GM12878 (cell line): ENCODE results near the gene PARP6. TPM values are rescaled to one million over a fixed set of nuclear protein-coding genes. Genes with fewer than 3 reads are reported as not detected.

Source experiments
- ATAC-seq: fragments of 200-7000 bp; cut with Tn5 transposase; 3 replicates; pipeline ENCODE4 v1.9.1; 2020; ENCODE audit warnings: mild to moderate bottlenecking, moderate library complexity
- BruUV-seq: library from RNA; stranded (reverse); fragments of 400-500 nt; replicated peaks from 2 replicates; lab custom pipeline; 2021; lab: Mats Ljungman, UMichigan
- CTCF ChIA-PET: fragments of 300-600 bp; sonication (Branson Sonifier 250); formaldehyde crosslinking; extraction: SDS; loops from one replicate; lab custom pipeline; 2021; ENCODE audit warnings: inconsistent platforms; lab: Yijun Ruan, JAX
- POLR2A ChIA-PET: fragments of 350-600 bp; formaldehyde crosslinking; extraction: SDS; loops from one replicate; lab custom pipeline; 2021; ENCODE audit warnings: inconsistent platforms; lab: Charles Lee
- RAD21 ChIA-PET: fragments of 300-600 bp; sonication (Branson Sonifier 250); formaldehyde crosslinking; loops from one replicate; lab custom pipeline; 2023; ENCODE audit warnings: antibody characterized with exemption; ENCODE audit not compliant: unreplicated experiment; lab: Charles Lee
- SMC1A ChIA-PET: fragments of 300-600 bp; sonication (Branson Sonifier 250); formaldehyde crosslinking; loops from one replicate; lab custom pipeline; 2023; ENCODE audit not compliant: unreplicated experiment, uncharacterized antibody; lab: Charles Lee
- DNase-seq: peaks from one replicate; pipeline ENCODE4 v3.0.0-alpha.2; 2011; ENCODE audit warnings: low read depth, low spot score
- FAIRE-seq: peaks from 3 replicates; lab custom pipeline; 2011; peaks lifted over from hg19 to GRCh38; lab: Jason Lieb, UNC
- H2AFZ ChIP-seq: 2 replicates; pipeline ENCODE4 v1.6.0; 2011; ENCODE audit warnings: low read depth, low read length, control low read depth; ENCODE audit not compliant: control insufficient read depth
- H3K27ac ChIP-seq: 2 replicates; pipeline ENCODE4 v1.5.1; 2011; ENCODE audit warnings: control low read depth; ENCODE audit not compliant: control insufficient read depth, insufficient read depth
- H3K27me3 ChIP-seq, 2 experiments: replicated peaks in 1 of 2; 2 replicates each; pipeline versions ENCODE4 v1.6.0 to v1.6.1; 2011; ENCODE audit warnings: low read length in 1 of 2; ENCODE audit not compliant: control insufficient read depth in 2 of 2, insufficient read depth in 2 of 2
- H3K36me3 ChIP-seq, 2 experiments: 2 replicates each; pipeline ENCODE4 v1.5.1; 2011; ENCODE audit warnings: low read length in 1 of 2; ENCODE audit not compliant: control insufficient read depth in 2 of 2, insufficient read depth in 2 of 2
- H3K4me1 ChIP-seq: 2 replicates; pipeline ENCODE4 v1.6.1; 2011; ENCODE audit warnings: mild to moderate bottlenecking, low read length, moderate library complexity, mixed read lengths; ENCODE audit not compliant: control insufficient read depth, insufficient read depth
- H3K4me2 ChIP-seq: 2 replicates; pipeline ENCODE4 v1.6.0; 2011; ENCODE audit warnings: control low read depth; ENCODE audit not compliant: control insufficient read depth, insufficient read depth
- H3K4me3 ChIP-seq: fragments of 200-600 bp; sonication (generic); 2 replicates; pipeline ENCODE4 v1.5.1; 2016
- H3K79me2 ChIP-seq: 2 replicates; pipeline ENCODE4 v1.6.0; 2011; ENCODE audit warnings: low read length; ENCODE audit not compliant: control insufficient read depth, insufficient read depth
- H3K9ac ChIP-seq: 2 replicates; pipeline ENCODE4 v1.8.0; 2011; ENCODE audit warnings: low read length, control low read depth, mixed read lengths; ENCODE audit not compliant: control insufficient read depth, insufficient read depth
- H3K9me3 ChIP-seq: replicated peaks from 3 replicates; pipeline ENCODE4 v1.5.1; 2011; ENCODE audit warnings: mild to moderate bottlenecking, low read length; ENCODE audit not compliant: control insufficient read depth, insufficient read depth
- H4K20me1 ChIP-seq: 2 replicates; pipeline ENCODE4 v1.6.0; 2011; ENCODE audit not compliant: control insufficient read depth, insufficient read depth
- BHLHE40 ChIP-seq, 2 experiments: fragments of 450-650 bp in 1 of 2; IDR thresholded peaks; 2 replicates each; pipeline ENCODE4 v1.6.1; 2011 to 2017; ENCODE audit warnings: low read depth in 2 of 2, borderline replicate concordance in 1 of 2, improper control_type of control experiment in 1 of 2, low read length in 1 of 2, mild to moderate bottlenecking in 1 of 2
- CHD4 ChIP-seq: fragments of 200-600 bp; sonication (generic); IDR thresholded peaks from 2 replicates; pipeline ENCODE4 v1.6.1; 2016; ENCODE audit warnings: mild to moderate bottlenecking
- MEF2B ChIP-seq: fragments of 450-650 bp; IDR thresholded peaks from 2 replicates; pipeline ENCODE4 v1.6.1; 2018; ENCODE audit warnings: mild to moderate bottlenecking, moderate library complexity; ENCODE audit not compliant: partially characterized antibody, poor library complexity, severe bottlenecking
- MLLT1 ChIP-seq: fragments of 450-650 bp; IDR thresholded peaks from 2 replicates; pipeline ENCODE4 v1.6.1; 2016; ENCODE audit warnings: mild to moderate bottlenecking
- MXI1 ChIP-seq: fragments of 150-350 bp; IDR thresholded peaks from 2 replicates; pipeline ENCODE4 v1.6.1; 2011; ENCODE audit warnings: low read depth, mild to moderate bottlenecking, inconsistent platforms, low read length, improper control_type of control experiment
- RFX5 ChIP-seq: IDR thresholded peaks from 2 replicates; pipeline ENCODE4 v1.6.1; 2011; ENCODE audit warnings: low read depth, low read length, improper control_type of control experiment
- SIX5 ChIP-seq: IDR thresholded peaks from 2 replicates; pipeline ENCODE4 v1.6.1; 2011; ENCODE audit warnings: mild to moderate bottlenecking, low read depth, low read length, moderate library complexity; ENCODE audit not compliant: severe bottlenecking
- YBX1 ChIP-seq: fragments of 450-650 bp; IDR thresholded peaks from 2 replicates; pipeline ENCODE4 v1.6.1; 2016; ENCODE audit warnings: antibody characterized with exemption
- ZNF592 ChIP-seq: fragments of 450-650 bp; IDR thresholded peaks from 2 replicates; pipeline ENCODE4 v1.6.1; 2017; ENCODE audit warnings: mild to moderate bottlenecking, moderate library complexity
- WGBS: methylation state at CpG from one replicate; pipeline ENCODE4 v1.1.6; 2016; ENCODE audit warnings: low lambda C conversion rate; ENCODE audit not compliant: insufficient replicate concordance, insufficient coverage; ENCODE audit errors: missing lambda C conversion rate; 5-methylcytosine and 5-hydroxymethylcytosine counted together
- in situ Hi-C: fragments of 300-500 bp; cut with MboI; formaldehyde crosslinking; loops from 9 replicates; pipeline ENCODE4 v1.14.3; 2018; ENCODE audit warnings: mixed read lengths
- intact Hi-C: fragments of 100-400 bp; cut with micrococcal nuclease; formaldehyde crosslinking; loops from one replicate; pipeline ENCODE4 v1.14.2; 2022; ENCODE audit not compliant: unreplicated experiment
- polyA plus RNA-seq, 11 experiments: library from polyadenylated mRNA; depleted of rRNA in 4 of 11; unstranded in 6 of 11; stranded (reverse) in 5 of 11; fragments of >200 nt; fragmentation: Nextera tagmentation in 4 of 11; fragmentation: Illumina TruSeq in 1 of 11; extraction: Ambion mirVana in 4 of 11; extraction: Trizol in 1 of 11; gene quantifications; 1 replicate in 1 of 11; 2 replicates in 10 of 11; pipeline versions ENCODE4 v1.2.1 to v1.2.3, GENCODE V29; 2011 to 2016; ENCODE audit warnings: inconsistent platforms in 2 of 11, missing spikeins in 2 of 11, low read depth in 1 of 11
- total RNA-seq, 4 experiments: library from RNA; depleted of rRNA in 3 of 4; stranded (reverse); fragments of >200 nt in 3 of 4; fragmentation: Illumina TruSeq in 1 of 4; extraction: Trizol in 1 of 4; gene quantifications; 2 replicates each; pipeline versions ENCODE4 v1.2.1 to v1.2.3, GENCODE V29; 2013 to 2021
- TF ChIP-seq, protein P1 (sequence below): fragments of 450-650 bp; IDR thresholded peaks from 2 replicates; pipeline ENCODE4 v1.6.1; 2016; ENCODE audit warnings: mild to moderate bottlenecking, moderate library complexity, borderline replicate concordance

The PARP6 gene
- total and polyA plus RNA-seq, 10 of the 15 experiments (the other 5 are each of a cell fraction or from before 2014, with no cell fraction given): 14.3 to 73.5 (median 26.9) TPM

DNA sequence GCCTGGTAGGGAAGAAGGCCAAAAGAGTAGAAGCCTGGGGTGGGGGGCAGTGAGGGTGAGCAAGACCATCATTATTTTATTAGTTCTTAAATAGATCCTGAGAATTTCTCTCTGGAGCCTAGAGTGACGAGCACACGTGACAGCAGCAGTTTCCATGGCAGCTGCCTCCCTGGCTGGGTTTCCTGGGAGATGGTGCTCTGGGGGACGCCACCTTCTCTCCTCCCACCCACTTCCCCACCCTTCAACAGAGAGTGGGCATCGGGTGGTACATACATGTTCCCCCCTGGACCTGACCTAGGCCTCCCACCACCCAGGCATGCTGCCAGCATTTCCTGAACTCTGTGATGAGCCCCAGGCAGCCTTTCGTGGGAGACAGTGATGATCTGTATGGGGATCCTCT lies 34.7 kb upstream of the PARP6 start (continued):
- TF ChIP-seq ZNF592: no peak
- TF ChIP-seq, all 136 proteins: peak for 0

DNA sequence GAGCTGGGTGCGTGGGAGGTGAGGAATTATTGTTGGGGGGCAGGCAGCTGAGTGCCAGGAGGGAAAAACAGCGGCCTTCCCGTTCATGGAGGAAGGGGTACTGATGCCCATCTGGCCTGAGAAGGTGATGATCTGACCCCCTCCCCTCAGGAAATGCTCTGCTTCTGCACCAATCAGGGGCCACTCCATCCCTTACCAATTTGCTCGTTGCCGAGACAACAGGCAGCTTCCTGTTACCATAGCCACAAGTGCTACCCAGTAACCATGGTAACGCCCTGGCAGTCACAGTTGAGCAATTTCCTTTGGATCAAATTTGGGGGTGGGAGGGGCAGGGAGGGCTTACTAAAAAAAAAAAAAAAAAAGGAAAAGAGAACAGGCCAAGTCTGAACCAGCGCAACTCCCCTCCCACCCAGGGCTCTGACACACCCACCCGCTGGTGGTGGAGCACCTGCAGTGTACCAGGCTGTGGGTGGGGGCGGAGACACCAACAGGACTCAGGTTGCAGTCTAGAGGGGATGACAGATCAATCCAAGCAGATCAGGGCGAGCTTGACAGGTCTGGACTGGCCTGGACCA lies 33.9 kb upstream of the PARP6 start:
- WGBS: 30% methylated on average over 10 of the region's 10 CpGs
- in situ Hi-C loops: no loop called here
- TF ChIP-seq MLLT1 (no peak), MXI1 (peak; percentile 58; the same call in 1 of the 2 replicates), CHD4 (no peak), YBX1 (no peak), SIX5 (no peak), RFX5 (no peak), BHLHE40 (IDR thresholded peaks at IDR 0.05; ENCODE audit: borderline replicate concordance in 1 of 2, low read depth in 2 of 2, low read length in 1 of 2) (no peak), MEF2B (no peak)
- TF ChIP-seq, protein P1, sequence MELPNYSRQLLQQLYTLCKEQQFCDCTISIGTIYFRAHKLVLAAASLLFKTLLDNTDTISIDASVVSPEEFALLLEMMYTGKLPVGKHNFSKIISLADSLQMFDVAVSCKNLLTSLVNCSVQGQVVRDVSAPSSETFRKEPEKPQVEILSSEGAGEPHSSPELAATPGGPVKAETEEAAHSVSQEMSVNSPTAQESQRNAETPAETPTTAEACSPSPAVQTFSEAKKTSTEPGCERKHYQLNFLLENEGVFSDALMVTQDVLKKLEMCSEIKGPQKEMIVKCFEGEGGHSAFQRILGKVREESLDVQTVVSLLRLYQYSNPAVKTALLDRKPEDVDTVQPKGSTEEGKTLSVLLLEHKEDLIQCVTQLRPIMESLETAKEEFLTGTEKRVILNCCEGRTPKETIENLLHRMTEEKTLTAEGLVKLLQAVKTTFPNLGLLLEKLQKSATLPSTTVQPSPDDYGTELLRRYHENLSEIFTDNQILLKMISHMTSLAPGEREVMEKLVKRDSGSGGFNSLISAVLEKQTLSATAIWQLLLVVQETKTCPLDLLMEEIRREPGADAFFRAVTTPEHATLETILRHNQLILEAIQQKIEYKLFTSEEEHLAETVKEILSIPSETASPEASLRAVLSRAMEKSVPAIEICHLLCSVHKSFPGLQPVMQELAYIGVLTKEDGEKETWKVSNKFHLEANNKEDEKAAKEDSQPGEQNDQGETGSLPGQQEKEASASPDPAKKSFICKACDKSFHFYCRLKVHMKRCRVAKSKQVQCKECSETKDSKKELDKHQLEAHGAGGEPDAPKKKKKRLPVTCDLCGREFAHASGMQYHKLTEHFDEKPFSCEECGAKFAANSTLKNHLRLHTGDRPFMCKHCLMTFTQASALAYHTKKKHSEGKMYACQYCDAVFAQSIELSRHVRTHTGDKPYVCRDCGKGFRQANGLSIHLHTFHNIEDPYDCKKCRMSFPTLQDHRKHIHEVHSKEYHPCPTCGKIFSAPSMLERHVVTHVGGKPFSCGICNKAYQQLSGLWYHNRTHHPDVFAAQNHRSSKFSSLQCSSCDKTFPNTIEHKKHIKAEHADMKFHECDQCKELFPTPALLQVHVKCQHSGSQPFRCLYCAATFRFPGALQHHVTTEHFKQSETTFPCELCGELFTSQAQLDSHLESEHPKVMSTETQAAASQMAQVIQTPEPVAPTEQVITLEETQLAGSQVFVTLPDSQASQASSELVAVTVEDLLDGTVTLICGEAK: 0 out of 2 replicates have a peak, but pooled peaks have one; percentile 27

More for the DNA sequence above, 33.9 kb upstream of the PARP6 start:
- Histone ChIP-seq H3K27ac (no peak overlapping the region), H2AFZ (no peak overlapping the region), H3K4me2 (no peak overlapping the region), H4K20me1 (no peaks in the 10 kb centered on the region), H3K27me3 (no peaks in the 10 kb centered on the region), H3K4me1 (no peaks in the 10 kb centered on the region), H3K36me3 (no peaks in the 10 kb centered on the region), H3K9me3 (no peaks in the 10 kb centered on the region), H3K9ac (no peak overlapping the region), H3K79me2 (no peaks in the 10 kb centered on the region), H3K4me3 (no peak overlapping the region)
- ChIA-PET POLR2A (interaction anchor here (0.7 to 0.9 kb wide), 3 partner anchors 8 to 79 kb away, joined by 3 read pairs; no protein-coding TSS in a partner anchor), SMC1A (no interaction called here), RAD21 (interaction anchor here (1.3 to 1.8 kb wide), 2 partner anchors 8 to 79 kb away, joined by 3 to 13 read pairs; no protein-coding TSS in a partner anchor), CTCF (no interaction called here)
- no peak for DNase-seq
- ATAC-seq: peak; percentile 53
- intact Hi-C loops: no loop called here
- no TSS peak for BruUV-seq
- no peak for FAIRE-seq
